ELR (cell line): ENCODE data around the gene ZDHHC1.

ENCODE experiments used
- DNase-seq: peaks from one replicate; pipeline ENCODE4 v3.0.0-alpha.2; 2015; ENCODE audit warnings: low read depth

Gene ZDHHC1, protein sequence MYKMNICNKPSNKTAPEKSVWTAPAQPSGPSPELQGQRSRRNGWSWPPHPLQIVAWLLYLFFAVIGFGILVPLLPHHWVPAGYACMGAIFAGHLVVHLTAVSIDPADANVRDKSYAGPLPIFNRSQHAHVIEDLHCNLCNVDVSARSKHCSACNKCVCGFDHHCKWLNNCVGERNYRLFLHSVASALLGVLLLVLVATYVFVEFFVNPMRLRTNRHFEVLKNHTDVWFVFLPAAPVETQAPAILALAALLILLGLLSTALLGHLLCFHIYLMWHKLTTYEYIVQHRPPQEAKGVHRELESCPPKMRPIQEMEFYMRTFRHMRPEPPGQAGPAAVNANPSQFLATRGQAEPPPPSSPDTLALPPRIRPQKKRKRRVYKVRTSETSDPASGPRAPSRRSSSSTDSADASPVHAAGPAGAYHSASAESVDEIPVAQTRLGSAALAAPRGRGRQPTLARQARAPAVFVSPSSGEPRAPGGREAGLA

DNA sequence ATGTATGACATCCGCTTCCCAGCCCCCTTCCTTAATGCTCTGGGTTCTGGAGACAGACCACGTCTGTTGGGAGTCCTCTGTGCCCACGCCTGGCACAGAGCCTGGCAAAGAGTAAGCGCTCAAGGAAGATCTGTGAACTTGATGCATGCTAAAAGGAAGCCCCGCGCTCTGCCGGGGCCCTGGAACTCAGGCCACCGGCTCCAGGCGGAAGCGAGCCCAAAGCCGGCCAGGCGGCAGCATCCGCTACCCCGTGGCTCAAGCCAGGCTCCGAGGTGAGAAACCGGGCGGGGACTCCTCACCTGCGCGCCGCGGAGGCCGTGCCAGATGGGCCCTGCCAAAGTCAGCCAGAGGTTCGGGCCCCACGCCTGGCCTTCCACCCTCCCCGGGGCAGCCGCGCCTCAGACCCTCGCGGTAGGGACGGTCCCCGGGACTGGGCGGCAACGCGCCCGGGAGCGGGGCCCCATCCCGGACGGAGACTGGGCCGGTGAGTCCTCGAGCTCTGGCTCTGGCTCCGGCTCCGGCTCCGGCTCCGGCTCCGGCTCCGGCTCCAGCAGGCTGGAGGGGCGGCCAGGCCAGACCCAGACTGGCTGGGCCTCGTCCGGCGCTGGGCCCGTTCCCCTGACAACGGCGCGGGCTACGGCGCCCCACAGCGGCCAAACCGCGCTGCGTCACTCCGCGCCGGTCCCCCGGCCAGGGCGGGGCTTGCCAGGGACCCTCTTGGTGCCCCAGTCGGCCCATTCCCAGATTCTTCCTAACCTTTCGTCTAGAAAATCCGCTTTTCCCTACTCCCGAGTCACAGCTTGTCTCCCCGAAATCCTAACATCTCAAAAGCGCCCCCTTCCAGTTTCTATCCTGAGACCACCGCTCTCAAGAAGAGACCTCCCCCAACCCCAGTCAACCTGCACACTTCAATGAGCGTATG, at the start of gene ZDHHC1:
Gene ZDHHC1 (minus strand): TSS at position 606 of the 922 bp plus-strand sequence. CDS start 8,702 bp downstream, outside the sequence.
- peak; percentile 76 for DNase-seq

DNA sequence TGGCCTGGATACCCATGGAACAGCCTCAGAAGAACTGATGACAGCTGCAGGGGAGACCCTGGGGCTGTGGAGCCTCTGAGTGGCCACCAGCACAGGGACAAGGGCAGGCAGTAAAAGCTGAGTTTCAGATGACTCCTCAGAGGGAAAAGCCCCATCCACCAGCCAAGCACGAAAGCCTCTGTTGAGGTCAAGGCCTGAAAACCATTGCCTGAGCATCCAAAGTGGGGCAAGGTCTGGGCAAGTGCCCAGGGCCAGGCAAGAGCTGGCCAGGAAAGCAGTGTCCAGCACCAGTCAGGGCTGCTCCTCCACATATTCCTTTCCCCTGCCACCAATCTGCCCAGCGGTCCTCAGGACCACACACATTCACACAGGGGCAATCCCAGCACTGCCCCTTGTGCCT, 48.3 kb upstream of the ZDHHC1 start:
- DNase-seq: no peak

DNA sequence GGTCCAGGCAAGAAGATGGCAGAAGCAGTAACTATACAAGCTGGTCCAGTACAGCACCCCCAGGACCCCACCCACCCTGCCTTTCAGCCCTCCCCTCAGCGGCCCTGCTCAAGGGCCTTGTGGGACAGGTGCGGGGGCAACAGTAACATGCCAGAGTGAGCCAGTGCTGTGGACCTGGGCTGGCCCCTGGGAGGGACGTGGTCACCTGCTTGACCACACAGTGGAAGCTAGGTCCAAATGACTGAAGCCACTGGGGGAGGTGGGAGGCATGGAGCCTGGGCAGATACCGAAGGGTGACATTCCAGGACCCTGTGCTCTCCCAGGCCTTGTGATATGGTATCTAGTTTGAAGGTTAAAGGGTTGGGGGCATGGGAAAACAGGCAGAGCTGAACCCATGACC, 47.4 kb upstream of the ZDHHC1 start:
- no peak for DNase-seq

DNA sequence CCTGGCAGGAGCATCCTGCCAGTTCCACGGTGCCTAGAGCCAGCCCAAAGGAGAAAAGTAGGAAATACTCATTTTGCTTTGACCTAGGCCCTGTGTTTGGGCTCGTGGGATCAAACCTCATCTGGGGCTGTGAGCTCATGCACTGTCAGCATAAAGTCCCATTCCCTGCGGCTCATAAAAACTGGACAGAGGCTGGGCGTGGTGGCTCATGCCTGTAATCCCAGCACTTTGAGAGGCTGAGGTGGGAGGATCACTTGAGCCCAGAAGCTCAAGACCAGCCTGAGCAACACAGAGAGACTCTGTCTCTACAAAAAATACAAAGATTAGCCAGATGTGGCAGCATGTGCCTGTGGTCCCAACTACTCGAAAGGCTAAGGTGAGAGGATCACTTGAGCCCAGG, 46.8 kb upstream of the ZDHHC1 start:
- DNase-seq: no peak

DNA sequence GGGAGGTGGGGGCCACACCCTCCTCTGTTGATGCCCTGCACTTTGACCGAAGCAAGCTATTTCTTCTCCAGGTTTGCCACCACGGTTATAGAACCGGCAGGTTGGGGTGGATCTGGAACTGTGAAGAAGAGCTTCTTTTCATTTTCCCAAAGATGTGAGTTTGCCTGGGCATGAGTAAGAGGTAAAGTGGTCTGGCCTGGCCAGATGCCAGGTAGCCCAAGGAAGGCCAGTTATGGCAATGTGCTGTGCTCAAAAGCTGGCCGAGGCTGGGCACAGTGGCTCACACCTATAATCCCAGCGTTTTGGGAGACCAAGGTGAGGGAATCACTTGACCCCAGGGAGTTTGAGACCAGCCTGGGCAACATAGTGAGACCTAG, 46.0 kb upstream of the ZDHHC1 start:
- DNase-seq: peak; percentile 29

DNA sequence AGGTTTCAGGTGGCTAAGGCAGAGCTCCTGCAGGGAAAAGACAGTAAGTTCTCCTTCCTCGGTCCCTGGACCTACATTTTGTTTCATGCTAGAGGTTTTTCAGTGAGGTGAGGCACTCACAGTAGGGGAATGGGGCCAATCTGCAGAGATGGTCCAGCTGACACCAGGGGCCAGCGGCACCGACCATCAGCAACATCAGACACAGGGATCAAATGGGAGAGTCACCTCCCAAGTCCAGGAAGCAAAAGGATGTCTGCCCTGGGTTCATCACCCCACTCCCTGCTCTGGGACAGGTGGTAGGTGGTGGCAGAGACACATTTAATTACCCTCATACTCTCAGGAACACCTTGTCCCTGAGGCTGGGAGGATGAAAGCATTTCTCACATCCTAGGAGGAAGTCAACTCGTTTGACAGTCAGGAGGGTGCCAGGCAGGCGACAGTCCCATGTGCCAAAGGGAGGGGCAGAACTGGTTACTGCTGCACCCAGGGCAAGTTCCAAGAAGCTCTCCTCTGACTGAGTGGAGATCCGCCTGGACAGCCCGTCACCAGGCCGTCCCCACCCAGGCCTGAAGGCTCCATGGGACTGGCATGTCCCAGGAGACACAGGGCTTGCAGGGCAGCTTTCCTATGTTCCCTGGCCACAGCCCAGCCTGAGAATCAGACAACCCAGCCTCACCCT, 45.5 kb upstream of the ZDHHC1 start:
- no peak for DNase-seq

DNA sequence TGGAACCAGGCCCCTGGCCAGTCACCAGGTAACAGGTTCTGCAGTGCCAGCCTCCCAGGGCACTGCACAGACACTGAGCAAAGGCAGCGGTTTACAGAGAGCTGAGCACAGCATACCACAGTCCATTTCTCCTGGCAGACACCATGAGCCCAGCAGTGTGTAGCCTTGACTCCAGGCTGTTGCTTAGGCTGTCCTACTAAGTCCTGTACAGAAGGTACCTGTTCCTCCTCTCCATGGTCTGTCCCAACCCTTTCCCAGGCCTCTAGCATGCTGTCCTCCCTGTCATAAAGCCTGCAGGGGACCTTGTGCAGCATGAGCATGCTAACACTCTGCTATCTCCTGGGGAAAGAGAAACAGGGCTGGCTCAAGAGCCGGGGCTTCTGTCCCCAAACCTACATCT, 44.7 kb upstream of the ZDHHC1 start:
- DNase-seq: no peak

DNA sequence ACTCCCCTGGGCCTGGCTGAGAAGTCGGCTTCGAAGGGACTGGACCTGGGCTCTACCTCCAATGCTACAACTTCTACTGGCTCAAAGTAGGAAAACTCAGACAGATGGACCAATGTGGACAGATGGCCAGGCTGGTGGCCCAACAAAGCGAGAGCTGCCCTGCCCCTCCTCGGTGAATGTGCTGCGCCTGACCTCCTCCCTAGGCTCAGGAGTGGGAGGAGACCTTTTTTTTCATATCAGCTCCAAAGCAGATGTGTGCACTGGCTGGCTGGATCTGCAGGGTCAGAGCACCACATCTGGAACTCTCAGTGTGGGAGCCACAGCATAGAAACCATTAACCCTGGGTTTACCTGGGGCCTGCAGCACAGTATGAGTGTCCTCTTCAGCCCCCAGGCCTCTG, 43.9 kb upstream of the ZDHHC1 start:
- DNase-seq: no peak

DNA sequence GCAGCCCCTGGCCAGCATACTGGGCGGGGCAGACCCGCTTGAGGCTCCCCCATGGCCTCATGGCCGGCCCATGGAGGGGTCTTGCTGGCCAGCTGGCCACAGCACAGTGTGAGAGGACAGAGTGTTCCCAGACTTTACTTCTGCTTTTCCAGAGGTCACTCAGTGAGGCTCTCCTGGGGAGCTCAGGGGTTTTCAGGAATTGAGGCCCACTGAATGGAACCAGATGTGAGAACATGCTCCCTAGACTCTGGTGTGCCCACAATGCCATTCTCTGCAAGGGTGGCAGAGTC, 43.5 kb upstream of the ZDHHC1 start:
- DNase-seq: no peak

DNA sequence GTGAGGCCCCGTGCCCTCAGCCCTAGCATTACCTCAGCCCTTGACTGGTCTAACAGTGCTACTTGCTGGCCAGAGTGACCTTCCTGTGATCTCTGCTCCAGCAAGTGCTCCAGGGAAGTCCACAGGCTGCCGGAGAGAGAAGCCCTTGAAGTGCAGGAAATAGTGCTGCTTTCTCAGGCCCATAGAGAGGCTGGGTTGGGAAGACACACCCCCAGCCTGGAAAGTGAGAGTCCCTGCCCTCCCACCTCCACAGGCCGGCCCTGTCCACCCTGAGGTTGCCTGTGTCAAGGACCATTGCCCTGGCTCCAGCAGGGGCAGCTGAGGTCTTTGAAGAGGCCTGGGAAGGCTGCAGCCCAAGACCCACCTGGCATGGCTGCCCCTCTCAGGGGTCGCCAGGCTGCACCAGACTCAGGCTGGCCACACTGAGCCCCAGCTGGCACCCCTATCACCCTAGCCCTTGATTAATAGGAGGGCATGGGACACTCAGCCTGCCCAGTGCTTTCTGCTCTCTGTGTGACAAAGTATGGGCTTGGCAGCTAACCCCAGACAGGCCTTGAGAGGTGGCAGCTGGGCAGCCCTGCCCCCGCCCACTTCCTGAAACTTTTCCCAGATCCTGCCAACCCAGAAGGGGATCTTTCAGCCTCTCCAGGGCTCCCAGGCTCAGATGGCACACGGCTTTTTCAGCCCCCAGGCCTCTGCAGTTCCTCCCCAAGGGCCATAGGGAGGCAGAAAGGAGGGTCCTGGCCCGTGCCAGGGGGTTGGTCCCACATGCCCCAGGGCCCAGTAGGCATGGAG, 43.0 kb upstream of the ZDHHC1 start:
- no peak for DNase-seq

DNA sequence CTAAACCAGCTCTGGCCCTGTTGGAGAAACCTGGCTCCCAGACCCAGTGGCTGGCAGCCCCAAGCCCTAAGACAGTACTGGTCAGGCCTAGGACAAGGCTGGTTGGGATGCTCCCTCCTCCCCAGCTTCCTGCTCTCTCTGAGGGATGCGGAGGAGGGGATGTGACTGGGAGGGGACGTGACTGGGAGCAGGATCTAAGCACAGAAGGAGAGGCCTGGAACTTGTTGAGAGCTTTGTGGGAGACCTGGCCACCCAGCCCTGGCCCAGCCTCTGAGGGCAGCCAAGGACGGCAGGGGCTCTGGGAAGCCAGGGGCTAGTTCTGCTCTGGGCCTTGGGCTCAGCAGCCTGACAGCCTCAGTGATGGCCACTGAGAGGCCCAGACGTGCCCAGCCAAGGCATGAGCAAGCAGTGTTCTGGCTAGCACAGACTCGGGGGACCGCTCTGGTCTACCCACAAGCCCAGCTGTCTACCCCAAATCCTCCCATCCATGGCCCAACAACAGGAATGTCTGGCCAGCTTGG, 41.9 kb upstream of the ZDHHC1 start:
- no peak for DNase-seq

DNA sequence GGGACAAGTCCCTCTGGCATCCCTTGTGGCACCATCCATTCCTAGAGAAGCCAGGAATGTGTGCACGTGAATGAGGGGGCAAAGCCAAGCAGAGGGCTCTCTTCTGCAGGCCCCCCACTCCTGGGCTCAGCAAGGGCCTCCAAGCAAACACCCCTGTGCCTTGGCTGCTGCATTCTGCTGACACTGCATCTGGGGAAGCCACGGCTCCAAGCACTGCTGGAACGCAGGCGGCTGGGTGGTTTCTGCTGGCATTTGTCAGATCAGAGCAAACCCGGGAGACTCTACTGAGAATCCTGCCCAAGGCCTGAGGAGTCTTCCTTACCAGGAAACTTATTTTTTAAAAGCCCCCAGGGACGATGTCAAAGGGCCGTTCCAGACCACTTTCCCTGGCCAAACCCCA, 41.3 kb upstream of the ZDHHC1 start:
- DNase-seq: no peak

DNA sequence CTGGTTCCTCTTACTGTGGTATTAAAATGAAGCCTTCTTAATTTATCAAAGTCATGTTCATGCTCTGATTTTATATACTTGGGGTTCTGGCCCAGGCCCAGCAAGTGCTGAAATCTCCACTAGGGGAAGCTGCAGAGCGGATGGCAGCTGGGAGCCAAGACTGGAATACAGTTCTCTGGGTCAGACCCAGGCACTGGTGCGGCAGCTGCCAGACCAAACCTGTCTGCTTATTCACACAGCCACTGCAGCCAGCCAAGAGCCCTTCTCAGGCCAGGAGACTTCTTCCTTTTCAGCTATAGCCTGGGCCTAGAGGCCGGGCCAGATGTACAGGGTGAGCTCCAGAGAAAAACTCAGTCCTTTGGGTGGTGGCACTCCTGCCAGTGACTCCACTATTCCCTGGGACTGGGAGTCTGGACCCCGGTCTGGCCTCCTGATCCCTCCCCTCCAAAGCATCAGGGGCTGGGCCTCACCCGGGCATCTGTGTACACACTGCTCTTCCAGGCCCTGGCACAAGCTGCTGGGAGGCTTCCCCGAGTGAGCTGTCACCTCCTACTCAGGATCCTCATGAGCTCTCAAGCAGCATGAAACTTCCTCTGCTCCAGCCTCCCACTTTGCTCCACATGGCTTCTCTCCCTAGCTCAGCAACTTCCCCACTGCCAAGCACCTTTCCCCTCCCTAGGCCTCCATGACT, 40.3 kb upstream of the ZDHHC1 start:
- peak; percentile 46 for DNase-seq

DNA sequence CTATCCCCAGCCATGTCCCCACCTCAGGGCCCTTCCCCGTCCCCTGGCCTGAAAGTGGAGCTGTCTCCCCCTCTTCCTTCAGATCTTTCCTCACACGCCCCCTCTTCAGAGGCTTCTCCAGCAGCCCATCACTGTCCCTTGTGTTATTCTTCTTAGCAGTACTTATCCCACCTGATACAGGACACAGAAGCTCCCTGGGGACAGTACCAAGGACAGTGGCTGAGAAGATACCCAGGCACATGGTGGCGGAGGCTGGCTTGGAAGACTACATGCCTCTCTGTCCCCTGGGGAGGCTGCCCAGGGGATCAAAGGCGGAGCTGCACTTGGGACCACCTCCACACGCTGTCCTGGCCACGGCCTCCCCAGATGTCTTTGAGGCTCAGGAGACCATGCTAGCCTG, 38.6 kb upstream of the ZDHHC1 start:
- no peak for DNase-seq

DNA sequence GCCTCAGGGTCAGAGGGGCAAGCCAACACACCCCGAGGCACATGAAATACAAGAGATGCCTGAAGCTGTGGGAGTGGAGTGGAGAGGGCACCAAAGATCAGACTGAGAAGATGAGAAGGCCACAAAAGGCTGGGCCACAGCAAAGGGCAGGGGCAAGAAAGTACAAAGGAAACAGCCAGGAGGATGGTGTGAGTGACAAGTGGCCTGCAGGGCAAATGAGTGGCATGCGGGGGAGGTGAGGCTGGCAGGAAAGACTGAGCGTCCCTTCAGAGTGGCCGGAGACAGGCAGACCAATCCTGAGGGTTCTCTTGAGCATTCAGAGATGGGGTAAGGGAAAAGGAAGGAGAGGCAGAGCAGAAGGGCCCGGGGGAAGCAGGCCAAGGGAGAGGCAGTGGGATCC, 37.8 kb upstream of the ZDHHC1 start:
- DNase-seq: no peak

DNA sequence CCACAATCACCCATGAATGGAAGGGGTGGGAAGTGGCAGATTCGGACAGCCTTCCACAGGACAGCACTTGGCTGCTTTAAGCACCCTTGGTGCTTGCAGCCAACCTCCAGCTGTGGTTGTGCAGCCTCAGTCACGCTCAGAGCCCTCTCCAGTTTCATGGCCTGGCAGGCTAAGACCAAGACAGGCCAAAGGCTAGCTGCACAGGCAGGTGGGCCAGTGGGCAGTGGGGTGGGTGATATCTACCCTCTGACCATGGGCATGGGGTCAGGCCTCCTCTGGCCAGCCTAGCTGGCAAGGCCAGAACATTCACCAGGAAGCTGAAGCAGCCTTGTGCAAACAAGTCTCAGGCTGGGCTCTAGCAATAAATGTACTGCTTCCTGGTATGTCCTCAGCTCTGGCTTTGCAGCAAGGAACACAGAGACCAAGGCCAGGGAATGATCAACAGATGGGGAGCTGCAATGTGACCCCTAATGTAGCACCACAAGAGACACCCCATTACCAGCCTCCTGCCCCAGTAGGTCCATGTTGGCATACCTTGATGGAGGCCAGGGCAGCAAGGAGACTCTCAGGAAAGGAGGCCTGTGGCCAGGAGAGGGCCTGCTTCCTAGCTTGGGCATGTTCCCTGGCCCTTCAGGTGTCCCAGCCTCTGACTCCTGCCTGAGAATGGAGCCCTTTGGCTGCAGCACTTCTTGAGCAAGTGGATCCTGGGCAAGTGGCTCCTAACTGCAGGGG, 35.6 kb upstream of the ZDHHC1 start:
- no peak for DNase-seq

DNA sequence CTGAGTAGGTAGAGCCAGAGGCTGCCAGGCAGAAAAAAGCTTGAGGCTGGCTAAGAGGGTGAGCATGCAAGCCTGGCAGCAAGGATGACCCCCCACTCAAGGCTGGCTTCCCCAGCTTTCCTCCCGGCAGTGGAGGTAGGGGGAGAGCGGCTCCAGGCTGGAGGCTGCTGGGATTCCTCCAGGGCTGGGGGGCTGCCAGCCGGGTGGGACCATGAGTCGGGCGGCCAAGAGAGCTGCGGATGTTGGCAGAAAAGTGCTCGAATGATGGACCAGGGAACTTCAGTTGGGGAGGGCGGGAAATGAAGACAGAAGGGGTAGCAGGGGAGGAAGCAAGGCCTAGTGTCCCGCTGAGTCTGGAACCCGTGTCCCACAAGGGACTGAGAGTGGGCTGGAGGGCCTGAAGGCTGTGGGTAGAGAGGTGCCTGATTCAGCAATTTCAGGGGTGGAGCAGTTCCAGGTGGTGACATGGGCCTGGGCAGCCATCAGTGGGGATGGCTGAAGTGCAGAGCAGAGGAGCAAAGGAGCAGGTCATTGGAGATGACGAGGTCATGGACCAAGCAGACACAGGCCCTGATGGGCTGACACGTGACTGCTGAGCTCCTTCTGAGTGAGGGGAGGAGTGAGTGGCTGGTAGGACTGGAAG, 34.9 kb upstream of the ZDHHC1 start:
- no peak for DNase-seq

DNA sequence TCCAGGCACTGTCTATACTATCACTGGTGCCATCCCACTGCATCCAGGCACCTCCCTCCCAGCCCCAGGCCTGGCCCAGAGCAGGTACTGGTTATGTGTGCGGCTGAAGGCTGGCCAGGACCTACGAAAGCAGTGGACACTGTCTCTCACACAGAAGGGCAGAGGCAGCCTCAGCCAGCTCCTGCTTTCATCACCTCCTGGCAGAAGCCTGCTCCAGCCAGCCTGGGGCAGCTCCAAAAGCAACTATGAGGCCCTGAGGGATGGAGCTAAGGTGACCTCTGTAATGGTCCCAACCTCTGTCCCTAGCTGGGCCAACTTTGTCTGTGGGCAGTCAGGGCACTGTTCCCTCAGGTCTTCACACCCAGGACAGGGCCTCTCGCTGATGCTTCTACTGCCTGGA, 33.5 kb upstream of the ZDHHC1 start:
- DNase-seq: no peak

DNA sequence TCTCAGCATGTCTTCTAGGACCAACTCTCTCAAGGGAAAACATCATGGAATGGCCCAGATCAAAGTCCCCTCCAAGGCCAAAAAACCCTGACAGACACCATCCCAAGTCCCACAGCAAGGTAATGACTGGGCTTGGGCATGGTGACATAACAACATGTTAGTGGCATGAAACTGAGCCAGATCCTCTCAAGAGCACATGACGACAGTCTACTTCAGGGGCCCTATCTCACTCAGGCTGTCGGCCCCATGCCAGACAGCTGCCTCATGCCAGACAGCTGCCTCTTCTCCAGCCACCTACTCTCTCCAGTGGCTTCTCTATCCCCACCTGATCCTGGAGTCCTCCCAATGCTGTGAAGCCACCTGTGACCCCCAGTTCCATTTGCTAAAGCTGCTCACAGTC, 33.1 kb upstream of the ZDHHC1 start:
- DNase-seq: no peak

DNA sequence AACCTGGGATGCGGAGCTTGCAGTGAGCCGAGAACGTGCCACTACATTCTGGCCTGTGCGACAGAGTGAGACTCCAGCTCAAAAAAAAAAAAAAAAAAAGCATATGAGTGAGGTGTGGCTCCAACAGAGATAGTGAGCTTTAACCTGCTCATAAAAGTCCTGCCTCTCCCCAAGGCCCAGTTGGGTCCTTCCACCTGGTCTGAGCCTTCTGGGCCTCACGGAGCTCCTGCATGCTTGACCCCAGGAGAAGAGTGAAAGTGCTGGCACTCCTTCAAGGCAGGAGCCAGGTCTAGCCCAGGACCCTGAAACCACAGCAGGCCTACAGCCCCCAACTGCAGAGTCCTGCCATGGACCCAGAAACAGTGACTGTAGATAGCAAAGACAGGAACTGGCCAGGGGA, 32.3 kb upstream of the ZDHHC1 start:
- no peak for DNase-seq
